Superior temporal gyrus (tissue), 1 donor: ENCODE results near the gene UNC80.
A peak's percentile ranks its signal among the peaks of the same experiment; 100 is the strongest.

Experiments
- DNase-seq: peaks from one replicate; pipeline ENCODE4 v3.0.0-alpha.2; 2016; ENCODE audit errors: extremely low spot score

The UNC80 gene

DNA sequence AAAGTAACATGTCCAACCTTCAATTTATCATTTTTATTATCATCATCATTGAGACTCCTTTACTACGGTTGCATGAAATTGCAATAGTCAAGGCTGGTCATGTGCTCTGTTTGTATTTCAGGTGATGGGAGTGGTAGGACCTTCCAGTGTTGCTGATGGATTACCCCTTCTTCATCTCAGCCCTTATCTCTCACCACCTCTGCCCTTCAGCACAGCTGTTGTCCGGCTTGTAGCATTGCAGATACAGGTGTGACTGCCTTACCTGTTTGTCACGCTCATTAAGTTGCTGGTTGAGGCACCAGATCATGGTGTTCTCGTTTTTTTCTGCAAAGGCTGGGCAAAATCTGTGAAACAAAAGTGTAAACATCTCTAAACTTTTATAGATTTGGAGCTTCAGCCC, 199.1 kb downstream of the UNC80 start:
- no peak for DNase-seq

DNA sequence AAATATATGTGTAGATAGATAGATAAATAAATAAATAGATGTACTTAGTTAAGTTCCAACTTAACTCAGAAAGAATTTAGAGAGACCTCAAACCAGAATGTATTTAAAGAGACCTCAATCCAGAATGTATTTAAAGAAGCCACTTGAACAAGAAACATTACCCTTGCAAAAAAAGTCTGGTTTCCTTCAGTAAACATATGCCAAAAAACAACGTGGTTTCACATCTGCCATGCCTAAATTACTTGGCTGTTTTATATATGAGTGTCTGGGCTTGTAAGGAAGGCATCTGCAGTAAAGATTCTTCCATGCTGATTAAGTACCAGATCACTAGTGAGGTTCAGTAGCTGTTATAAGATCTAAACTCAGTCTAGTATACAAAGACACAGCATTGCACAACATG, 201.7 kb downstream of the UNC80 start:
- no peak for DNase-seq

DNA sequence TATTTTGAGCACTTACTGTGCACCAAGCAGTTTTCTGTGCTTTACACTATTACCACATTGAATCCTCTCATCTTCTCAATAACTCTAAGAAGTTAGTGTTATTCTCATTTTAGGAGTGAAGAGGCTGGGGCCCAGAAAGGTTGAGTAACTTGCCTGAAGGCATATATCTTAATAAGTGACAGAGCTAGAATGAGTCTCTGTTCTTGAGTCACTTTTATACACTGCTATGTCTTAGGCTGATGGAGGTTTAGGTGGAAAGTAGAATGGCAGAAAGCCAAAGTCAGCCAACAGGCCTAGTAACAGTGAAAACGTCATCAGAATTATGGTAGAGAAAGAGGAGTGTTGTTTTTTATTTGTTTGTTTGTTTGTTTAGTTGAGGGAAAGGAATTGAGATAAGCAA, 202.9 kb downstream of the UNC80 start:
- DNase-seq = no peak

DNA sequence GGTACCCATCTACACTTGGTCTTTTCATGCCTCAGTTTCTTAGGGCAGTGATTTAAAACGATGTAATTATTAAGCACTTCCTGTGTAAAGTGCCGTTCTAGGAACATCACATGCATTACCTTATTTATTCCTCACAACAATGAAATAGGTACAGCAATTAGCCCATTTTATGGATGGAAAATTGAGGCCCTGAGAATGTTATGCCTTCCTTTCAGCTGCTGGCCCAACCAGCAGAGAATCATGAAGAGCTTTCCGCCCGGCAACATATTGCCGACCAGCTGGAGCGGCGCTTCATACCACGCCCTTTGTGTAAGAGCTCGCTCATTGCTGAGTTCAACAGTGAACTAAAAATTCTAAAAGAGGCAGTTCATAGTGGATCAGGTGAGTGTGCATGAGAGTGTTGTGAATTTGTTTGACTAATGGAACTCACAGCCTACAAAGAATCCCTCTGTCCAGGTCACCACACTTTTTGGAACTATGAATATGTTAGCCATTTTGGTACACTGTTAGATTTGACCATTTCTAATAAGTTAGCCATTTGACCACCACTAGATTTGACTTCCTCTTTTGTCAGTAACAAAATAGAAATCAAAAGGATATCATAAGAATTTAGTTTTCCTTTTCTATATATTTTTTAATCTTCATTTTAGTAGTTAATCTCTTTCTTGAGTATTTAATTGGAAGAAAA, 205.2 kb downstream of the UNC80 start:
- no peak for DNase-seq

DNA sequence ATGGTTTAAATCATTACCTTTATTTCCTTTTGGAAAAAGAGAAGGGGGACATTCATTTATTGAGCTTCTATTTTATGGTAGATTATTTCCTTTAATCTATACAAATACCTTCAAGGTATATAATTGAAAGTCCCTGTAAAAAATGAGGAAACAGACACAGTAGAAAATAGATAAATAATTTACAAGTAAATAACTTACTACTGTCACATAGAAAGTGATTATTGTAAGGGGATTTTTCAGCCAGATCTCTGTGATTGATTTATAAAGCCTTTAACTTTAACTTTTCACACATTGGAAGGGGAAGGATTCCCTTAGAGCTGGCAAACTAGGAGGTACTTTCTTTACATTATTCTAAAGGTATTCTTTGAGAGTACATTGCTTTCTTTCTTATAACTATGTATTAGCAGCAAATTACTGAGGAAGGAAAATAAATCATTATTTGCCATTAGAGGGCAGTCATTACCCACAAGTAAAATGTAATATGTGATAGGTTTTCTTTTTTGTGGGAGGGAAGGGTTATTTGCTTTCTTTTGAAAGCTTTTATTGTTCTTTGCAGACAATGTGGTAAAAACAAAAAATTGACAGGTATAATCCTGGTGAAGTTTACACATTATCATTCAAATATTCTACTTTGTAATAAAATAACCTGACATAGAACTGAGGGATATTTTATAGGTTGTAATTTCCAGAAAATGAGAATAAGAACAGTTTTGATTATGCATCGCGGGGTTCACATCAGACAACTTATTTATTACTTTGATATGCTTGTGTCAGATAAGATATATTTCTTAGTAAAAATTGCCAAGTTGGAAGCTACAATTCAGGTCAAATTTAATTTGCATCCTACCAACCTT, 206.0 kb downstream of the UNC80 start:
- DNase-seq = peak; percentile 85

DNA sequence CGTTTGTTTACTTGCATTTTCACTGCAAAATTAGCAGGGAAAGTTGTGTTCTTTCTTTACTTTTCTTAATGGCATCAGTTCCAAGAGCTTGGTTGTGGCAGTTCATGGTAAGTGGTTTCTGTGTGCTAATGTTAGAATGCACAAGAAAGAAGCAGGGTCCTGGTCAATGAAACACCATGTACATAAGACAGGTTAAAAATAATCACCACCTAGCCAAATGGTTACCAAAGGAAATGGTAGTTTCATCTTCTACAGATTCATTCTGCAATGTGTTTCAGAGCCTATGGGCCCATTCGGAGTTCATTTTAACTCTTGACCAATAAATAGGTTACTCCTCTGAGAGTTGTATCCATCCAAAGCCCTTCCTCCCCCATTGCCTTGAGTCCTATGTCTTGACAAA, 212.7 kb downstream of the UNC80 start:
- DNase-seq = no peak

DNA sequence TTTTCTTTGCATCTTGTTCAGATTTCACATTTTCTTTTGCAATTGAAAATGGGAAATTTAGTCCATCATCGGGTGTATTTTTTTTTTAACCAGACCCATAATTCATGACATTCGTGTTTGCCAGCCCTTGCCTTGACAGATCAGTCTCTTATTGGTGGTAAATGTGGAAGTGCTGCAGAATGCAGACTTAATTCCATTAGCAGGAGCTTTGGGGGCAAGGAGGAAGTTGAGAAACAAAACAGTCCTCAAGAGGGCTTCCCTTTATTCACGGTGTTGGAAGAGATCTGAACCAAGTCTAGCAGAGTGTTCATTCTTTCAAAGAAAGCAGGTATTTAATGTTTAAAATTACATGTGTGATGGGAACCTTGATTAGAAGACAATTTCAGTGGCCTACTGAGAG, 214.2 kb downstream of the UNC80 start:
- DNase-seq = no peak

DNA sequence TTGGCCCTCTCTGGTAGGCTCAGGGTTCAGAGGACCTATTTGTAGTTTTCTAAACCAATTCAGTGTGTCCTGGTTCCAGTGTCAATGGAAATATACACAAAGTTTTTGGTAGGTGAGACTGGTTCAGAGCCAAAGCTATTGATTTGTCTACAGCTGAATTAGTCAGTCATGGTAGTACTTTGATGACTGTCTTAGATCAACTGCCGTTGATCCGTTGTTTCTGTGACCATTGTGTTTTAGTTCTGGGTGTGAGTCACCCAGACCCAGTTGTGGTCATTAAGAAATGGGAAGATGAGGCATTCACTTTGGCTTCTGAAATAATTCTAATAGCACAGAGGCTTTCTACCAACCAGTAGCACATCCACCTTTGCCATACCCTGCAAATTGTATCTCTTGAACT, 214.8 kb downstream of the UNC80 start:
- no peak for DNase-seq

DNA sequence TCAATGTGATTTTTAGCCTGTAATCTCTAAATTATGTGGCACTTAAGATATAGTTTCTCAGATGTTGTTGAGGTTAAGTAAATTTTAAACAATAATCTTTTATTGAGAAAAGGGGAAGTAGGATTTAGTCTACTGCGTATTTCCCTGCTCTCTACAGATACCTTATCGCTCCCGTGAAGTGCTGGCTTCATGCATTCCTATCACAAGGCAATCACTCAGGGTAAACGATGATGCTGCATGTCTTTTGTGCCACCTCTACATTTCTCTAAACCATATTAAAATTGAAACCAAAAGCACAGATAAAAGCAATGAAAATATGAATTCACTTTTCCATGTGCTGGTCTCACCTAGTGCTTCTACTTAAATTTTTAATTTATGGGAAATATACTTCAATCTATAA, 216.4 kb downstream of the UNC80 start:
- DNase-seq = no peak

DNA sequence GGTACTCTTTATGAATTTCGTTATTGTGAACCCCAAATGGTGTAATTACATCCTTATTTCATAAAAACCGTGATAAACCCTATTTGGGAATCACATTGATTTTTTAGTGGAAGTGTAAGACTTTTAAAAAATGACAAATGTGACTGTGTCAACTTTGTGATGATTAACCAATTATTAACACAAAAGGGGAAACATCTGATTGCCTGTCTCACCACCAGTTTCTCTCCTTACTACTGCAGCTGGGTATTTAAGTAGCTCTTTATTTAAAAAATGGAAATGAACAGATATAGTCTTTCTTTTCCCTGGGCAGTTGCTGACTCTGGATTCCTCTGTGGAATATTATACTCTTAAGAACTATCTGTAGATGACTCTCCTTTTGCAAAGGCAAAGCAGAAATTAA, 219.2 kb downstream of the UNC80 start:
- no peak for DNase-seq

DNA sequence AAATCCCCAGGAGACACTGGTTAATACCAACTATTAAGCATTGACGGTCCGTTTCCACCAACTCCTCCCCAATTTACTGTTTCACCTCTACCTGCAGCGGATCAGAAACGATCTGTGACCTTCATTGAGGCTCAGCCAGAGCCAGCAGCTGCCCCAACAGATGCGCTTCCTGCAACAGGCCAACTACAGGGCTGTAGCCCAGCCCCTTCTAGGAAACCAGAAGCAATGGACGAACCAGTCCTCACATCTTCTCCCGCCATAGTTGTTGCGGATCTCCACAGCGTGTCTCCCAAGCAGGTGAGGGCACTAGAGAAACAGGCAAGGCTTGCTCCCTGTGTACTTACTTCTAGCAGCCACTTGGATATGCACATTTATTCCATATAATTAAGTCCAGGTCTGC, 222.3 kb downstream of the UNC80 start:
- no peak for DNase-seq

DNA sequence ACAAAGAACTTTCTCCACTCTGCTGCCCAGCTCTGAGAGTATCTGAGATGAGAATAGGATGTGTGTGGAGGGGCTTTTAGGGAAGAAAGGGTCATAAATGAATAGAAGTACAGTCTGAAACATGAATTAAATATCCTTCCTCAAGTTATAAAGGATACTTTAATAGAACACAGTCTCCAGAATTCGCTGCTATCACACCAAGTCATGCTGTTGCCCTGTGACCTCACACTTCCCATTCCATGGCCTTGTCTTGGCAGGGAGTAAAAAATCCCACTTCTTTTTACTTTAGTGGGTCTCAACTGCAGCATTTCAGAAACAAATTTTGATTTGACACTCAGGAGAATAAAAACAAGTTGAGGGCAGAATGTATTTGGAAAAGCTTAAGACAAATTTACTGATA, 227.0 kb downstream of the UNC80 start:
- DNase-seq = no peak

DNA sequence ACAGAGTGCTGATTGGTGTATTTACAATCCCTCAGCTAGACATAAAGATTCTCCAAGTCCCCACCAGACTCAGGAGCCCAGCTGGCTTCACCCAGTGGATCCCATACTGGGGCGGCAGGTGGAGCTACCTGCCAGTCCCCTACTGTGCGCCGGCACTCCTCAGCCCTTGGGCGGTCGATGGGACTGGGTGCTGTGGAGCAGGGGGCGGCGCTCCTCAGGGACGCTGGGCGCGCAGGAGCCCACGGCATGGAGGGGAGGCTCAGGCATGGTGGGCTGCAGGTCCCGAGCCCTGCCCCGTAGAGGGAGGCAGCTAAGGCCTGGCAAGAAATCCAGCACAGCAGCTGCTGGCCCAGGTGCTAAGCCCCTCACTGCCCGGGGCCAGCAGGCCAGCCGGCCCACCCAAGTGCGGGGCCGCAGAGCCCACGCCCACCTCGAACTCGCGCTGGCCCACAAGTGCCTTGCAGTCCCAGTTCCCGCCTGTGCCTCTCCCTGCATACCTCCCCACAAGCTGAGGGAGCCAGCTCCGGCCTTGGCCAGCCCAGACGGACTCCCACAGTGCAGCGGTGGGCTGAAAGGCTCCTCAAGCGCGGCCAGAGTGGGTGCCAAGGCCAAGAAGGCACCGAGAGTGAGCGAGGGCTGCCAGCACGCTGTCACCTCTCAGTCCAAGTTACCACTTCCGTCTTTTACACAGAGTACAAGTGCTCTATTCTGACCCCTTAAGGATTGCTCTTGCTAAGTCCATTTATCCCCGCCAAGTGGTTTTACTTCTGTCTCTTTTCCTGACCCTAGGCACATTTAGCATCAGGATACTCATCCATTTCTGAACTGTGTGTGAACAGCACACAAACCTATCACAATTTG, 229.1 kb downstream of the UNC80 start:
- DNase-seq = no peak

DNA sequence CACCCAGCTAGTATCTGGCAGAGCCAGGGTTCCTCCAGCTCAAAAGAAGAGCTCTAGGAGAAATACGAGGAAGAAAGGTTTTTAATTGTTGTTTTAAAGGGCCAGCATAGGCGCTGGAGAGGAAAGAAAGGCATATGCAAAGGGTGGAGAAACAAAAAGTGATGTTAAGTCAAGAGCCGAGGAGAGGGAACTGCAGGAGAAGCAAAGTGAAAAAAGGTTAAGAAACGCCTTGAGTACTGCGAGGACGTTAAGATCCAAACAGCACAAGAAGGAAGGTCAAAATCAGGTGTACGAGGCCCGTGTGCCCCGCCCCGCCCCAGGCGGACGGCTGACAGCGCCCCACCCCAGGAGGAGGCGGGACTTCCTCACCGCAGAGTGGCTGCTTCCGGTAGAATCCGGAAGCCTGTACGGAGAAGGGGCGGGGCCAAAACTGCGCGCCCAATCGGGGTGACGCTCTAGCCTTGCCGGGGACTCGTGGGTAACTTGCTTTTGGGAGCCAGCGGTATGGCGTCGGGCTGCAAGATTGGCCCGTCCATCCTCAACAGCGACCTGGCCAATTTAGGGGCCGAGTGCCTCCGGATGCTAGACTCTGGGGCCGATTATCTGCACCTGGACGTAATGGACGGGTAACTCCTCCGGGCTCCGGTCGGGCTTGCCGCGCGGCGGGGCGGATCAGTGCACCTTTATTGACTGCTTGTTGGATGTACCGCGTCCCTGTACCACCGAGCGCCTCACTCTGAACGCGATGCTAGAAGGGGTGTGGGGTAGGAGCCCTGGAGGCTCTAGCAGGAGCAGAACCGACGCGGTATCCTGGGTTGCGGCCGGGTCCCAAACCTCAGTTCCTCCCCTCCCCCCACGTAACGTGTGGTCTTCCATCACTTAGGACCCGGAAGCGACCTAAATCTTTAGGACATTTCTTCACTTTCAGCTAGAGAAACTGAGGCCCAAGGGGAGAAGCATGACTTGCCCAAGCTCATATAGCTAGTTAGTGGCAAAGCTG, 230.8 kb downstream of the UNC80 start, which contains the start of gene RPE:
TSS of gene RPE (plus strand) at position 481 of the 1,000 bp plus-strand sequence. CDS start at position 505, 24 bp downstream.
- DNase-seq = peak; percentile 97

DNA sequence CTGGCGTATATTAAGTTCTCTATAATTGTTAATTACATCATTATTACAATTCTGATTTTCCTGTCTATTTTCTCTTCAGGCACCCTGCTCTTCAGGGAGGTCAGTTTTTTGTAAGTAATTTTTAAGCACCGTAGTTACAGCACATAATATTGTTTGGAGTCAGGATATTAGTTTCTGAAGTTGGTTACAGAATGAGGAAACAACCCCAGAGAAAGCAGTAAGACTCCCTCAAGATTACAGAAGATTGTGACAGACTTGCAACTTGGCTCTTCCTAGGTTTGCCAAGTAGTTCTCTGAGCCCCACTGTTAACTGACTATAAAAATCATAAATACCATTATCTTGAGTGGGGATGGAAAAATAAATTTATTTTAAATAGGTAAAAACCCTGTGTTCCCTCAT, 231.7 kb downstream of the UNC80 start:
- DNase-seq = no peak

DNA sequence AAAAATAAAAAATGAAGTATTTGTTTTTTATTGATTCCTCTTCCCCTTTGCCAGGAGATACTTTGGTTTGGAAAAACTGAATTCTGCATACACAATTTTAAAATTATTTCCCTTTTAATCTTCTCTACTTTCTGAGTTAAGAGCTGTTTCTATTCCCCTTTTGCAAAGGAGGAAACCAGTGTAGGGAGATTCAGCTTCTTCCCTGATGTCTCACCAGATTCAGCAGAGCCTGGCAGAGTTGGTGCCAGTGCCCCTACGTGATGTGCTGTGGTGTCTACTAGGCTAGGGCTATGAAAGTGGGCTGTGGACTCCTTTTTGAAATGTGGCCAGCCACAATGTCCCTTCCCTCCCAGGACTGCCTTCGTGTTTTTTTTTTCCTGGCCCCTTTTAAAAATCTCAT, 233.2 kb downstream of the UNC80 start:
- DNase-seq = no peak

DNA sequence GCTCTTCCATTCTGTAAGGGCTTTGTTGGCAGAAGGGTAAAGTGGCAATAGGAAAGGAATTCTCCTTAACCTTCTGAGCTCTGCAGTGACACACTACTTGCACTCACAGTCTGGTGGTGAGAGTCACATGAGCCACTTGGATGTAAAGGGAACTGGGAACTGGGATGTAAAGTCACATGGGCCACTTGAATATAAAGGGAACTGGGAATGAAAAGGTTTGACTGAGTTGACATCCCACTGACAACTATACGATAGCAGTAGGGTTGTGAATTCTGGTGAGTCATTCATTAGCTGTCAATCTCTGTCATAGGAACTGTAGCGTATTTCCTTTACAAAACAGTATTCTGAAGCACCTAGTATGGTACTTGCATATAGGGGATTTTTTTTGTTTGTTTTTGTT, 236.3 kb downstream of the UNC80 start:
- DNase-seq = no peak

DNA sequence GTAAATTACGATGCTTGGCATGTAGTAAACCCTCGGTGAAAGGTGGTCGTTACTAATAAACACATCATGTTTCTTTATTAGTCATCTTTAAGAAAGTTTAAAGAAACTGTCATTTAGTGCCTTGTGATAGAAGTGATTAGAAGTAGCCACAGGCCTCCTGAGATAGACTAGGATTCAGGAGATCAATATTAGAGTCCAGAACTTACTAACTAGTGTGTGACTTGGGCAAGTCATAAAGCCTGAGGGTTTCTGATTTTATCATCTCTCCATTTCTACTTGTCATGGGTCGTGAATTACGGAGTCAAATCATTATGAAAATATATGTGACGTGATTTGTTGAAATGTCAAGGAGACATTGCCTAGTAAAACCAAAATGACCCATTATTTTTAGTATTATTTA, 237.5 kb downstream of the UNC80 start:
- no peak for DNase-seq

DNA sequence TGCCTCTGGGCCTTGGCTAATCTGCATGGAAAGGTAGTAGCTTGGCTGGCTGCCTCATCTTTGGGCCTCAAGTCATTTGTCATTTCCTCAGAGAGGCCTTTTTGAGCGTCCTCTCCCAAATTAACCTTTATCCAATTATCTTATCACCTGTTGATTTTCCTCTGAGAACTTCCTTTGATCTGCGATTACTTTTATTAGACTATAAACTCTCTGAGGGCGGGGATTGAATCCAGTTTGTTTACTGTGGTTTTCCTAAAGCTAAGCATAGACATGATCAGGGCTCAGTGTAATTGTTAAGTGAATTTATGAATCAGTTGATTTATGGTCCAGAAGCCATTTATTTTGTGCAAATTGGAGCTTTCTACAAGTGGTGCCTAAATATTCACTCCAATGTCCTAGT, 238.3 kb downstream of the UNC80 start:
- no peak for DNase-seq

DNA sequence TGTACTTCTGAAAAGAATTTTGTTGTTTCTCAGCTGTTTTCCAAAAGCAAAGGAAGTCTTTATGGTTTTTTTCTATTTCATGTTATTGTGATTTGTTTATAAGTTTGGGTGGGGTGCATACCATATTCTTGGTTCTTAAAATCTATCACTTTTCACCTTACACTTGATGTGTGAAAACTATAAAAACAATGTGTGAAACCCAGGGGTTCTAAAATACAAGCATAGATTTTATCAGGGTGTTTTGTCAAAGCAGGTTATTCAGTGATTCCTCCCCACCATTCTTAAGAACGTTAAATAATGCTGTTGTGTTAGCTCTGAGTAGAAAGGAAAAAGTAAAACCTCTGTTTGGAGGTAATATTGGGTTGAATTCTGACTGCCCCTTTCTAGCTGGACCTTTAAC, 248.5 kb downstream of the UNC80 start:
- no peak for DNase-seq

DNA sequence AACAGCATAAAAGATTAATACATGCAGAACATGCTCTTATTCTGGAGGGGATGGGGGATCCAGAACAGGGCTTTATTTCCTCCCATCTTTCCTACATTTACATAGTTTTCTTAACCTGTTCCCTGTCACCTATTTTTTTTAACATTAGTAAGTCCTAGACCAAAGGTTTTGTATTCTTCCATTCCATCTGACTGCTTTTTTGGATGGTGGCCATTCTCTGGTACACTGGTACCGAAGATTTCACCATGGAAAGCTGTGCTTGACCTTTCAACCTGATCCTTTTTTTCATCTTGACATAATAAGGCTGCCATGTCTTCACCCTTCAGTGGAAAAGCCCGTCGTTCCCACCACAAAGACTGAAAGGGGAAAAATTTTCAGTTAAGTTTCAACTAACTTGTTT, 251.2 kb downstream of the UNC80 start:
- DNase-seq = no peak
